Ovary (tissue), 3 donors: ENCODE data around the gene C6orf62.

ENCODE experiments used
- POLR2A ChIP-seq: fragments of 450-650 bp; IDR thresholded peaks from one replicate; pipeline ENCODE4 v1.6.1; 2017; ENCODE audit warnings: antibody characterized with exemption, mild to moderate bottlenecking, moderate library complexity
- TF ChIP-seq, protein P1 (sequence below), 3 donors: fragments of 450-650 bp in 2 of 3; fragments of 200-600 bp in 1 of 3; IDR thresholded peaks; one replicate each; pipeline versions ENCODE4 v1.5.1 to v1.8.0; 2016 to 2022; ENCODE audit warnings: antibody characterized with exemption in 3 of 3, mild to moderate bottlenecking in 1 of 3
- donor health status: DM: no; HTN: no; CAD: no.

DNA sequence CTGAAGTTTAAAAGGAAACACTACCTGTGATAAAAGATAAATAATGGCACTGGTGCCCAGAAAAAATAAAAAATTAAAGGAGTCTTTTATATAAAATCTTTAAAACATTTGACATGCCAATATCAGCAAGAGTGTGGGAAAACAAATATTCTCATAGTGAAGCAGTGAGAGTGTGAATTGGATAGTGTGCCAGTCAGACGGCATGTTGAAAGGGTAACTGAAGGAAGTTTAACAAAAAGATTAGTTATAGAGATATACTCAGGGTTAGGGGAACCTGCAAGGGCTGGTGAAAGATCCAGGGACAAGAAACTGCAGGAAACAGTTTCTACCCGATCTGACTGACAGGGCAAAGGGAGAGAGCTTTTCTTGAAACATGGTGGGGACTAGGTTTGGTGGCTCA, 33.5 kb upstream of the C6orf62 start:
- TF ChIP-seq, protein P1, sequence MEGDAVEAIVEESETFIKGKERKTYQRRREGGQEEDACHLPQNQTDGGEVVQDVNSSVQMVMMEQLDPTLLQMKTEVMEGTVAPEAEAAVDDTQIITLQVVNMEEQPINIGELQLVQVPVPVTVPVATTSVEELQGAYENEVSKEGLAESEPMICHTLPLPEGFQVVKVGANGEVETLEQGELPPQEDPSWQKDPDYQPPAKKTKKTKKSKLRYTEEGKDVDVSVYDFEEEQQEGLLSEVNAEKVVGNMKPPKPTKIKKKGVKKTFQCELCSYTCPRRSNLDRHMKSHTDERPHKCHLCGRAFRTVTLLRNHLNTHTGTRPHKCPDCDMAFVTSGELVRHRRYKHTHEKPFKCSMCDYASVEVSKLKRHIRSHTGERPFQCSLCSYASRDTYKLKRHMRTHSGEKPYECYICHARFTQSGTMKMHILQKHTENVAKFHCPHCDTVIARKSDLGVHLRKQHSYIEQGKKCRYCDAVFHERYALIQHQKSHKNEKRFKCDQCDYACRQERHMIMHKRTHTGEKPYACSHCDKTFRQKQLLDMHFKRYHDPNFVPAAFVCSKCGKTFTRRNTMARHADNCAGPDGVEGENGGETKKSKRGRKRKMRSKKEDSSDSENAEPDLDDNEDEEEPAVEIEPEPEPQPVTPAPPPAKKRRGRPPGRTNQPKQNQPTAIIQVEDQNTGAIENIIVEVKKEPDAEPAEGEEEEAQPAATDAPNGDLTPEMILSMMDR (IDR thresholded peaks at IDR 0.05): no peak
- TF ChIP-seq POLR2A: no peak
